HEK293 (cell line): Measurements from ENCODE around the gene LRRC70.

Experiments used
- ZBTB11 ChIP-seq: fragments of 450-650 bp; formaldehyde crosslinking; conservative IDR thresholded peaks from 2 replicates; pipeline ENCODE4 v1.5.1; 2016; ENCODE audit warnings: low read depth, missing biosample characterization, missing genetic modification characterization
- ZNF792 ChIP-seq: fragments of 450-650 bp; formaldehyde crosslinking; IDR thresholded peaks from 2 replicates; pipeline ENCODE4 v1.5.1; 2016; ENCODE audit warnings: missing biosample characterization, missing genetic modification characterization
- ZSCAN18 ChIP-seq: fragments of 450-650 bp; formaldehyde crosslinking; IDR thresholded peaks from 2 replicates; pipeline ENCODE4 v1.5.1; 2016; ENCODE audit warnings: missing biosample characterization, missing genetic modification characterization
- TF ChIP-seq, protein P1 (sequence below): fragments of 450-650 bp; formaldehyde crosslinking; IDR thresholded peaks from 2 replicates; pipeline ENCODE4 v1.5.1; 2016; ENCODE audit warnings: missing biosample characterization, missing genetic modification characterization

GRCh38 chr5:62603934-62604333 lies 25.3 kb downstream of the LRRC70 start:
- TF ChIP-seq ZSCAN18 (tag by site-specific recombination) = no peak
- TF ChIP-seq, protein P1, sequence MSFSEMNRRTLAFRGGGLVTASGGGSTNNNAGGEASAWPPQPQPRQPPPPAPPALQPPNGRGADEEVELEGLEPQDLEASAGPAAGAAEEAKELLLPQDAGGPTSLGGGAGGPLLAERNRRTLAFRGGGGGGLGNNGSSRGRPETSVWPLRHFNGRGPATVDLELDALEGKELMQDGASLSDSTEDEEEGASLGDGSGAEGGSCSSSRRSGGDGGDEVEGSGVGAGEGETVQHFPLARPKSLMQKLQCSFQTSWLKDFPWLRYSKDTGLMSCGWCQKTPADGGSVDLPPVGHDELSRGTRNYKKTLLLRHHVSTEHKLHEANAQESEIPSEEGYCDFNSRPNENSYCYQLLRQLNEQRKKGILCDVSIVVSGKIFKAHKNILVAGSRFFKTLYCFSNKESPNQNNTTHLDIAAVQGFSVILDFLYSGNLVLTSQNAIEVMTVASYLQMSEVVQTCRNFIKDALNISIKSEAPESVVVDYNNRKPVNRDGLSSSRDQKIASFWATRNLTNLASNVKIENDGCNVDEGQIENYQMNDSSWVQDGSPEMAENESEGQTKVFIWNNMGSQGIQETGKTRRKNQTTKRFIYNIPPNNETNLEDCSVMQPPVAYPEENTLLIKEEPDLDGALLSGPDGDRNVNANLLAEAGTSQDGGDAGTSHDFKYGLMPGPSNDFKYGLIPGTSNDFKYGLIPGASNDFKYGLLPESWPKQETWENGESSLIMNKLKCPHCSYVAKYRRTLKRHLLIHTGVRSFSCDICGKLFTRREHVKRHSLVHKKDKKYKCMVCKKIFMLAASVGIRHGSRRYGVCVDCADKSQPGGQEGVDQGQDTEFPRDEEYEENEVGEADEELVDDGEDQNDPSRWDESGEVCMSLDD (tag by site-specific recombination) = no peak
- TF ChIP-seq ZBTB11 (tag by site-specific recombination) = no peak
- no peak for TF ChIP-seq ZNF792 (tag by site-specific recombination)
